K562 (cell line): ENCODE measurements around the gene CT55. TPM values are rescaled to one million over a fixed set of nuclear protein-coding genes. Genes with fewer than 3 reads are reported as not detected.
A peak's percentile ranks its signal among the peaks of the same experiment; 100 is the strongest.

Experiments used
- ARID4B ChIP-seq: sonication (generic); formaldehyde crosslinking; IDR thresholded peaks from 2 replicates; pipeline ENCODE4 v1.8.0; 2022; ENCODE audit warnings: mild to moderate bottlenecking, missing genetic modification reagents
- BCOR ChIP-seq: fragments of 450-650 bp; IDR thresholded peaks from 2 replicates; pipeline ENCODE4 v1.6.1; 2016
- CBX3 ChIP-seq, 2 experiments: IDR thresholded peaks; 1 replicate in 1 of 2; 2 replicates in 1 of 2; pipeline ENCODE4 v1.6.1; 2012; ENCODE audit warnings: inconsistent platforms in 2 of 2, low read length in 2 of 2, borderline replicate concordance in 1 of 2, control low read depth in 1 of 2
- EP400 ChIP-seq: fragments of 450-650 bp; IDR thresholded peaks from 2 replicates; pipeline ENCODE4 v1.6.1; 2017; ENCODE audit warnings: antibody characterized with exemption, mild to moderate bottlenecking, moderate library complexity
- FUS ChIP-seq: fragments of 200-400 bp; formaldehyde crosslinking; optimal IDR thresholded peaks from 2 replicates; pipeline ENCODE3; 2017; ENCODE audit warnings: low read depth, low read length
- GTF3C2 ChIP-seq: IDR thresholded peaks from 3 replicates; pipeline ENCODE4 v1.6.1; 2011; ENCODE audit warnings: borderline replicate concordance, mild to moderate bottlenecking, moderate library complexity; ENCODE audit not compliant: insufficient read length; ENCODE audit errors: extremely low read depth
- HDAC1 ChIP-seq, 2 experiments: fragments of 450-650 bp; IDR thresholded peaks; 2 replicates each; pipeline ENCODE4 v1.6.1; 2016 to 2017; ENCODE audit warnings: inconsistent platforms in 1 of 2, mild to moderate bottlenecking in 1 of 2, moderate library complexity in 1 of 2
- HDAC2 ChIP-seq: fragments of 450-650 bp; IDR thresholded peaks from 2 replicates; pipeline ENCODE4 v1.6.1; 2016; ENCODE audit warnings: mild to moderate bottlenecking
- HMBOX1 ChIP-seq: sonication (generic); IDR thresholded peaks from 2 replicates; pipeline ENCODE4 v1.6.1; 2016
- ID3 ChIP-seq, 2 experiments: fragments of 250-450 bp in 1 of 2; fragments of 450-650 bp in 1 of 2; sonication (Bioruptor Pico) in 1 of 2; IDR thresholded peaks; 2 replicates each; pipeline versions ENCODE4 v1.6.1 to v1.8.0; 2016 to 2021; ENCODE audit warnings: mild to moderate bottlenecking in 2 of 2, moderate library complexity in 2 of 2, missing compliant biosample characterization in 1 of 2, missing genetic modification characterization in 1 of 2
- KLF13 ChIP-seq: fragments of 450-650 bp; IDR thresholded peaks from 2 replicates; pipeline ENCODE4 v1.6.1; 2016; ENCODE audit warnings: missing genetic modification characterization, low read depth, mild to moderate bottlenecking, missing compliant biosample characterization, moderate library complexity, borderline replicate concordance
- NR1H2 ChIP-seq: sonication (generic); formaldehyde crosslinking; IDR thresholded peaks from 2 replicates; pipeline ENCODE4 v1.4.0; 2020; ENCODE audit warnings: mild to moderate bottlenecking, missing genetic modification reagents
- NR2C1 ChIP-seq, 2 experiments: fragments of 450-650 bp; IDR thresholded peaks; 2 replicates each; pipeline ENCODE4 v1.6.1; 2017; ENCODE audit warnings: mild to moderate bottlenecking in 2 of 2, antibody characterized with exemption in 1 of 2, inconsistent platforms in 1 of 2, missing compliant biosample characterization in 1 of 2, missing genetic modification characterization in 1 of 2
- PML ChIP-seq: IDR thresholded peaks from 2 replicates; pipeline ENCODE4 v1.6.1; 2012; ENCODE audit warnings: low read length, inconsistent platforms
- RBM22 ChIP-seq: fragments of 200-400 bp; formaldehyde crosslinking; IDR thresholded peaks from 2 replicates; pipeline ENCODE4 v1.6.1; 2018; ENCODE audit warnings: low read length, low read depth; ENCODE audit not compliant: poor library complexity, severe bottlenecking
- RHOXF2B ChIP-seq: fragments of 250-450 bp; sonication (Bioruptor Pico); conservative IDR thresholded peaks from 2 replicates; pipeline ENCODE4 v1.5.1; 2021
- TCF3 ChIP-seq: sonication (generic); formaldehyde crosslinking; IDR thresholded peaks from 2 replicates; pipeline ENCODE4 v1.4.0; 2020; ENCODE audit warnings: mild to moderate bottlenecking, missing genetic modification reagents
- ZNF282 ChIP-seq: sonication (generic); formaldehyde crosslinking; IDR thresholded peaks from 2 replicates; pipeline ENCODE4 v1.8.1; 2023; ENCODE audit warnings: missing genetic modification reagents
- ZNF408 ChIP-seq: fragments of 250-450 bp; sonication (Bioruptor Pico); IDR thresholded peaks from 2 replicates; pipeline ENCODE4 v1.4.0; 2020; ENCODE audit warnings: low read depth, mild to moderate bottlenecking, moderate library complexity
- ZNF75A ChIP-seq: fragments of 450-650 bp; formaldehyde crosslinking; IDR thresholded peaks from 2 replicates; pipeline ENCODE4 v1.4.0; 2020; ENCODE audit warnings: mild to moderate bottlenecking
- polyA plus RNA-seq, 8 experiments: library from polyadenylated mRNA; depleted of rRNA in 4 of 8; stranded (reverse) in 5 of 8; unstranded in 3 of 8; fragments of >200 nt; fragmentation: Nextera tagmentation in 2 of 8; fragmentation: Illumina TruSeq in 1 of 8; extraction: Ambion mirVana in 2 of 8; extraction: Trizol in 1 of 8; gene quantifications; 2 replicates each; pipeline versions ENCODE4 v1.2.1 to v1.2.3, GENCODE V29; 2011 to 2014; ENCODE audit warnings: inconsistent platforms in 1 of 8, missing spikeins in 1 of 8
- total RNA-seq, 7 experiments: library from RNA; depleted of rRNA in 6 of 7; stranded (reverse); fragments of >200 nt in 6 of 7; fragmentation: Illumina TruSeq in 2 of 7; extraction: Trizol in 2 of 7; gene quantifications; 2 replicates each; pipeline versions ENCODE4 v1.2.1 to v1.2.3, GENCODE V29; 2011 to 2021; ENCODE audit warnings: low replicate concordance in 1 of 7

The CT55 gene
- total and polyA plus RNA-seq, 9 of the 15 experiments (the other 6 are each of a cell fraction or from before 2014, with no cell fraction given), result 48.5 to 98.9 (median 73.2) TPM

- peak; percentile 72 for TF ChIP-seq NR2C1 (IDR thresholded peaks at IDR 0.05)
- TF ChIP-seq NR2C1 (tag; IDR thresholded peaks at IDR 0.05), result peak; percentile 84
- TF ChIP-seq KLF13 (tag), result no peak
- TF ChIP-seq ZNF282 (CRISPR knock-in tag), result no peak
- TF ChIP-seq RHOXF2B (CRISPR knock-in tag), result no peak
- no peak for TF ChIP-seq NR1H2
- TF ChIP-seq GTF3C2, result no peak
- no peak for TF ChIP-seq TCF3 (CRISPR knock-in tag)
- TF ChIP-seq ARID4B (CRISPR knock-in tag), result no peak; the same call in 1 of the 2 replicates
- TF ChIP-seq ID3 (CRISPR knock-in tag; IDR thresholded peaks at IDR 0.05), result no peak
- TF ChIP-seq ID3 (tag; IDR thresholded peaks at IDR 0.05), result no peak
- no peak for TF ChIP-seq CBX3 (IDR thresholded peaks at IDR 0.05; ENCODE audit: borderline replicate concordance in 1 of 2, low read length in 2 of 2)
- TF ChIP-seq FUS, result no peak
- no peak for TF ChIP-seq BCOR
- TF ChIP-seq RBM22, result no peak
- no peak for TF ChIP-seq HDAC2
- no peak for TF ChIP-seq PML
- TF ChIP-seq EP400, result peak; percentile 85
- TF ChIP-seq ZNF75A (CRISPR knock-in tag), result no peak
- TF ChIP-seq HDAC1 (IDR thresholded peaks at IDR 0.05), result no peak
- no peak for TF ChIP-seq HMBOX1
- no peak for TF ChIP-seq ZNF408 (CRISPR knock-in tag)
These were observed at the start of gene CT55 (continued) for GRCh38 chrX:135170877-135171519.
